Cardiac muscle cell (in vitro differentiated cells and primary cell): Measurements from ENCODE around the gene KHDC1L. TPM values are rescaled to one million over a fixed set of nuclear protein-coding genes. Genes with fewer than 3 reads are reported as not detected.
"Not testable (repeated sequence)": the region's sequence is repeated elsewhere in the genome, so short reads cannot be mapped to it uniquely, and the experiment has no call there.

Experiments used
- DNase-seq, 2 donors: peaks; one replicate each; pipeline versions ENCODE4 v3.0.0 to v3.0.0-alpha.2; 2010 to 2017; ENCODE audit warnings: low read depth in 1 of 2, low spot score in 1 of 2
- H3K27ac ChIP-seq: fragments of 200-600 bp; sonication (generic); 2 replicates; pipeline ENCODE4 v1.5.1; 2016
- H3K27me3 ChIP-seq: fragments of 200-600 bp; sonication (generic); 2 replicates; pipeline ENCODE4 v1.6.0; 2016; ENCODE audit warnings: control low read depth
- H3K36me3 ChIP-seq: fragments of 200-600 bp; sonication (generic); 2 replicates; pipeline ENCODE4 v1.5.1; 2016; ENCODE audit warnings: control low read depth
- H3K4me1 ChIP-seq: fragments of 200-600 bp; sonication (generic); 2 replicates; pipeline ENCODE4 v1.8.1; 2017; ENCODE audit warnings: low read depth, mild to moderate bottlenecking, mixed run types
- H3K4me3 ChIP-seq: fragments of 200-600 bp; sonication (generic); 2 replicates; pipeline ENCODE4 v1.5.1; 2016; ENCODE audit warnings: mild to moderate bottlenecking
- H3K9me3 ChIP-seq: fragments of 200-600 bp; sonication (generic); 2 replicates; pipeline ENCODE4 v1.5.1; 2017; ENCODE audit warnings: low read depth, mild to moderate bottlenecking, control low read depth
- polyA plus RNA-seq: library from polyadenylated mRNA; unstranded; fragments of >200 nt; fragmentation: Nextera tagmentation; extraction: Ambion mirVana; gene quantifications from 2 replicates; pipeline ENCODE4 v1.2.1, GENCODE V29; 2016
- total RNA-seq: library from RNA; depleted of rRNA; stranded (reverse); fragments of >200 nt; gene quantifications from 2 replicates; pipeline ENCODE4 v1.2.3, GENCODE V29; 2016
- TF ChIP-seq, protein P1 (sequence below): IDR thresholded peaks from 2 replicates; pipeline ENCODE4 v1.5.1; 2012; ENCODE audit warnings: low read depth, mild to moderate bottlenecking, low read length

The KHDC1L gene
- total and polyA plus RNA-seq, 2 experiments from 2014 or later = 0.31 TPM; not detected in 1

DNA sequence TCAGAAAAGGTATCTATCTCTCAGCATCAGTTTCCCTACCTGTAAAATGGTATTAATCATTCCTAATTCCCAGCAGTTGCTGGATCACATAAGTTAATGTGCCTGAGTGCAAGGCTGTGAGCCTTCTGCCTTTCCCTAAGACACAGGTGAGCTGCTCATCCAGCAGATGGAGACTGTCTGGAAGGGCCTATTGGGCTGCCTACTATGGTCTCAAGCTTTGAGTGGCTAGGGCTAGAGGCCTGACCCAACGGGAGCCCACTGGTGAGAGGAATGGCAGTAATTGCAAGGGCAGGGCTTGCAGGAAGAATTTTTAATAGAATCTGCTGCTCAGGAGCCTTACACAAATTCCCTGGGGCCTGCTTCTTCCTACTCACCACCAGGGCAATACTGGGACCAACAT is 33.4 kb upstream of the KHDC1L start:
- H3K36me3 ChIP-seq = no peaks in the 10 kb centered on the region
- H3K9me3 ChIP-seq = no peaks in the 10 kb centered on the region
- no peak overlapping the region for H3K27ac ChIP-seq
- H3K4me3 ChIP-seq = no peak overlapping the region
- TF ChIP-seq, protein P1, sequence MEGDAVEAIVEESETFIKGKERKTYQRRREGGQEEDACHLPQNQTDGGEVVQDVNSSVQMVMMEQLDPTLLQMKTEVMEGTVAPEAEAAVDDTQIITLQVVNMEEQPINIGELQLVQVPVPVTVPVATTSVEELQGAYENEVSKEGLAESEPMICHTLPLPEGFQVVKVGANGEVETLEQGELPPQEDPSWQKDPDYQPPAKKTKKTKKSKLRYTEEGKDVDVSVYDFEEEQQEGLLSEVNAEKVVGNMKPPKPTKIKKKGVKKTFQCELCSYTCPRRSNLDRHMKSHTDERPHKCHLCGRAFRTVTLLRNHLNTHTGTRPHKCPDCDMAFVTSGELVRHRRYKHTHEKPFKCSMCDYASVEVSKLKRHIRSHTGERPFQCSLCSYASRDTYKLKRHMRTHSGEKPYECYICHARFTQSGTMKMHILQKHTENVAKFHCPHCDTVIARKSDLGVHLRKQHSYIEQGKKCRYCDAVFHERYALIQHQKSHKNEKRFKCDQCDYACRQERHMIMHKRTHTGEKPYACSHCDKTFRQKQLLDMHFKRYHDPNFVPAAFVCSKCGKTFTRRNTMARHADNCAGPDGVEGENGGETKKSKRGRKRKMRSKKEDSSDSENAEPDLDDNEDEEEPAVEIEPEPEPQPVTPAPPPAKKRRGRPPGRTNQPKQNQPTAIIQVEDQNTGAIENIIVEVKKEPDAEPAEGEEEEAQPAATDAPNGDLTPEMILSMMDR = no peak
- no peak for DNase-seq
- no peaks in the 10 kb centered on the region for H3K27me3 ChIP-seq
- H3K4me1 ChIP-seq = peaks cover 3% of the 10 kb centered on the region

DNA sequence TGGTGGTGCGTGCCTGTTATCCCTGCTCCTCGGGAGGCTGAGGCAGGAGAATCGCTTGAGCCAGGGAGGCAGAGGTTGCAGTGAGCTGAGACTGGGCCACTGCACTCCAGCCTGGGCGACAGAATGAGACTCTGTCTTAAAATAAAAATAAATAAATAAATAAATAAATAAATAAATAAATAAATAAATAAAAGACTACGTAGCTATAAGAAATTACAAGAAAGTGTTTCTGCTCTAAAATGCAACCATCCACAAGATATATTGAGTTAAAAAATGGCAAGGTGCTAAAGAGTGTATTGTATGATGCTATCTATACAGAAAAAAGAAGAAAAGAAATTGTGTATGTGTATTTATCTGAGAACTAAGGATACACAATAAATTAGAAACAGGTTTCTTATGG is 29.0 kb upstream of the KHDC1L start:
- H3K9me3 ChIP-seq, H3K4me3 ChIP-seq, H3K4me1 ChIP-seq, DNase-seq, H3K27me3 ChIP-seq, H3K36me3 ChIP-seq, H3K27ac ChIP-seq: not testable (repeated sequence)

DNA sequence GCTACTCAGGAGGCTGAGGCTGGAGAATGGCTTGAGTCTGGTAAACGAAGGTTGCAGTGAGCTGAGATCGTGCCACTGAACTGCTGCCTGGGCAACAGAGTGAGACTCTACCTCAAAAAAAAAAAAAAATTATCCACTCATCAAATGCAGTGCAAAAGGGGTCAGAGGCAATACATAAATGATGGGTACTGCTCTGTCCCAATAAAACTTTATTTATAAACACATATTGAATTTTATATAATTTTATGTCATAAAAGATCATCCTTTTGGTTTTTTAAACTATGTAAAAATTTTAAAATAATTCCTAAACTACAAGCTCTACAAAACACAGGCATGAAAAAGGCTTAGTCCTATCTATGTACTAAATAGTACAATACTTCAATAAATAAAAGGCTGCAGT is 27.4 kb upstream of the KHDC1L start:
- H3K9me3 ChIP-seq = no peaks in the 10 kb centered on the region
- no peaks in the 10 kb centered on the region for H3K36me3 ChIP-seq
- no peak overlapping the region for H3K27ac ChIP-seq
- H3K4me3 ChIP-seq = no peak overlapping the region
- no peak for DNase-seq
- no peaks in the 10 kb centered on the region for H3K27me3 ChIP-seq
- no peaks in the 10 kb centered on the region for H3K4me1 ChIP-seq
- TF ChIP-seq, protein P1 = no peak

DNA sequence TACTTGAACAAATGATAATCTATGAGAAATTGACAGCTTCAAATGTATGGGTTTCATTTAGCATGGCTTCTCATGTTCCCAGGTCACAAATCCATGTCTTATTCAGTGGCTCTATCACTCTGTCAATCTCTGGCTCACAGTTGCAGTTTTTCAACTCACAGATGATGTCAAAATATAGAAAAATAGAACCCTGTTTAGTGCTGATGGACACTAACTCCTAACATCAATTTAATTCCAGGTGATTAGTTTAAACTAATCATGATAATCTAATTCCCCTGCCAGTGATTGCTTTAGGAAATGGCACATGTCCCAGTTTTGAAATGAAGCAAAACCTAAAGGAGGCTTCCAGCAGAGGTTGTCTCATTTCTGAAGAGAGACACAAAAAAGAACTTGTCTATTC is 24.7 kb upstream of the KHDC1L start:
- Histone ChIP-seq H3K27ac (no peak overlapping the region), H3K36me3 (no peaks in the 10 kb centered on the region), H3K27me3 (no peaks in the 10 kb centered on the region), H3K9me3 (no peaks in the 10 kb centered on the region), H3K4me3 (no peak overlapping the region), H3K4me1 (no peaks in the 10 kb centered on the region)
- no peak for DNase-seq
- TF ChIP-seq, protein P1 = no peak

- TF ChIP-seq, protein P1 = no peak
- Histone ChIP-seq H3K4me1 (no peaks in the 10 kb centered on the region), H3K9me3 (no peaks in the 10 kb centered on the region), H3K36me3 (no peaks in the 10 kb centered on the region), H3K4me3 (no peak overlapping the region), H3K27ac (no peak overlapping the region), H3K27me3 (no peaks in the 10 kb centered on the region)
- DNase-seq = no peak
These were observed 23.1 kb upstream of the KHDC1L start for GRCh38 chr6:73248192-73248903.

DNA sequence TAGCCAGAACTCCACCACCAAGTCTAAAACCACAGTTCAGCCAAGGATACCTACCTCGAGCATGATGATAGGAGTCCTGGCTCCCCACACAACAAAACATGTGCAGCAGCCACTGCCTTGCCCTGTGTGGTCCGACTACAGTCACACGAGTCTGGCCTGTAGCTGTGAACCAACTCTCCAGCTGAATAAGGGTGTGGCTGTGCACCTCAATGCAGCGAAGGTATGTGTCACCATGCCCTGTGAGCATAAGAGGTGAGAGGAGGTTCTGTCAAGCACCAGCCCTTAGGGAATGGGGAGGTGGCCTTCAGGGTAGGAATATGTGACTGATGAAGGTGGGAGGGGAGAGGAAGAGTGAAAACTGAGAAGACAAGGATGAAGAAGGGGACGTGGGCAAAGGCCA is 16.7 kb upstream of the KHDC1L start:
- Histone ChIP-seq H3K36me3 (no peaks in the 10 kb centered on the region), H3K9me3 (no peaks in the 10 kb centered on the region), H3K27me3 (no peaks in the 10 kb centered on the region), H3K27ac (no peak overlapping the region), H3K4me1 (no peaks in the 10 kb centered on the region), H3K4me3 (no peak overlapping the region)
- no peak for DNase-seq
- TF ChIP-seq, protein P1 = no peak
